ENCODE data around the gene FAM219A.

GRCh38 chr9:34499076-34499475, 40.7 kb upstream of the FAM219A start:
- TF ChIP-seq POLR2A (IDR thresholded peaks at IDR 0.05) (no peak), CTCF (IDR thresholded peaks at IDR 0.05) (no peak)

Measured in uterus (tissue), 2 donors.